ENCODE data around the gene FLYWCH2. TPM values are rescaled to one million over a fixed set of nuclear protein-coding genes. Genes with fewer than 3 reads are reported as not detected.

FLYWCH2 gene
- total RNA-seq, 1 donor from 2014 or later = 36.5 TPM

DNA sequence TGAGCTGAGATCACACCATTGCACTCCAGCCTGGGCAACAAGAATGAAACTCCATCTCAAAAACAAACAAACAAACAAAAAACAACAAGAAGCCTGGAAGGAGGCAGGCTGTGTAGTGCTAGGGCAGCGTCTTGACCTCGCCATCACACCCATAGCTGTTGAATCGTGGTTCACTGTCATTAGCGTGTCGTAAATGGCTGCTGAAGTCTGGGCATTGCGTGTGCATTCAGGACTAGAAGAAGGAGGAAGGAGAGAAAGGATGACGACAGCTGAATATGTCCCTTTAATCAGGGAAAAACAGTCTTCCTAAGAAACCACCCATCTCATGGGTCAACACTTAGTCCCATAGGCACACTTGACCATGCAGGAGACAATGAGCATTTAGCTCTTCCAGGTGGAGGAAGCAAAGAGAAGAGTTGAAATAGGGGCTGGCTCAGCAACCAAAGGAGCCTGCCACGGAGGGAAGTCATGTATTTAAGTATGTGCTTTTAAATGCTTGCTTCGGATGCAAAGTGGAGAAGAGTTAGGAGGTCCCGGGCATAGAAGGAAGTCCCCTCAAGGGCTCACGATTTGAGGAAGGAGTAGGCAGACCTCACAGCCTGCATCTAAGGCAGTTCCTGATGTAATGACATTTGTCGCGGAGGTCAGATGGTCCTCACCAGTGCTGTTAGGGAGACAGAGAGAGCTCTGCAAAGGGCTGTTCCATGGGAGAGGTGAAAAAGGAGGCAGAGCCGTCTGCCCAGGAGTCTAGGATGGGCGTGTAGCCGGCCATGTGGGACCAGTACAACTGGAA lies 33.9 kb upstream of the FLYWCH2 start:
- FAIRE-seq = no peak
- TF ChIP-seq, protein P1, sequence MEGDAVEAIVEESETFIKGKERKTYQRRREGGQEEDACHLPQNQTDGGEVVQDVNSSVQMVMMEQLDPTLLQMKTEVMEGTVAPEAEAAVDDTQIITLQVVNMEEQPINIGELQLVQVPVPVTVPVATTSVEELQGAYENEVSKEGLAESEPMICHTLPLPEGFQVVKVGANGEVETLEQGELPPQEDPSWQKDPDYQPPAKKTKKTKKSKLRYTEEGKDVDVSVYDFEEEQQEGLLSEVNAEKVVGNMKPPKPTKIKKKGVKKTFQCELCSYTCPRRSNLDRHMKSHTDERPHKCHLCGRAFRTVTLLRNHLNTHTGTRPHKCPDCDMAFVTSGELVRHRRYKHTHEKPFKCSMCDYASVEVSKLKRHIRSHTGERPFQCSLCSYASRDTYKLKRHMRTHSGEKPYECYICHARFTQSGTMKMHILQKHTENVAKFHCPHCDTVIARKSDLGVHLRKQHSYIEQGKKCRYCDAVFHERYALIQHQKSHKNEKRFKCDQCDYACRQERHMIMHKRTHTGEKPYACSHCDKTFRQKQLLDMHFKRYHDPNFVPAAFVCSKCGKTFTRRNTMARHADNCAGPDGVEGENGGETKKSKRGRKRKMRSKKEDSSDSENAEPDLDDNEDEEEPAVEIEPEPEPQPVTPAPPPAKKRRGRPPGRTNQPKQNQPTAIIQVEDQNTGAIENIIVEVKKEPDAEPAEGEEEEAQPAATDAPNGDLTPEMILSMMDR (IDR thresholded peaks at IDR 0.05; ENCODE audit: insufficient read depth, low read depth, low read length) = no peak
- no peak for TF ChIP-seq EZH2 (IDR thresholded peaks at IDR 0.05; ENCODE audit: insufficient read depth, low read length)

GRCh38 chr16:2852003-2852730 lies 30.8 kb upstream of the FLYWCH2 start:
- H3K4me1 ChIP-seq (ENCODE audit: insufficient read depth, low read length) = peaks cover 3% of the 10 kb centered on the region
- no peaks in the 10 kb centered on the region for H3K79me2 ChIP-seq (ENCODE audit: insufficient read depth, low read length)
- no peak overlapping the region for H3K4me3 ChIP-seq (ENCODE audit: insufficient read depth, low read depth, low read length)
- DNase-seq (ENCODE audit: low read depth) (no peak), FAIRE-seq (no peak)
- no peaks in the 10 kb centered on the region for H3K9me3 ChIP-seq (ENCODE audit: insufficient read depth, low read depth, low read length)
- H3K9me3 Mint-ChIP-seq (ENCODE audit: unreplicated experiment) = peaks cover 5% of the 10 kb centered on the region
- H3K4me1 Mint-ChIP-seq (ENCODE audit: low read depth, unreplicated experiment) = peaks cover 3% of the 10 kb centered on the region
- H3K27me3 ChIP-seq (ENCODE audit: insufficient read depth, low read length) = peaks cover 6% of the 10 kb centered on the region
- H3K27ac ChIP-seq (ENCODE audit: low read depth, low read length) = no peak overlapping the region
- no peak overlapping the region for H3K9ac ChIP-seq (ENCODE audit: low read length)
- no peak overlapping the region for H3K4me3 Mint-ChIP-seq (ENCODE audit: unreplicated experiment)
- H2AFZ ChIP-seq (ENCODE audit: low read depth, low read length) = no peak overlapping the region
- no peaks in the 10 kb centered on the region for H3K36me3 Mint-ChIP-seq (ENCODE audit: low read depth, unreplicated experiment)
- H3K4me2 ChIP-seq (ENCODE audit: low read length) = no peak overlapping the region
- H3K27ac Mint-ChIP-seq (ENCODE audit: unreplicated experiment) = no peak overlapping the region
- H3K36me3 ChIP-seq (ENCODE audit: insufficient read depth, low read length) = no peaks in the 10 kb centered on the region
- H3K27me3 Mint-ChIP-seq (ENCODE audit: low read depth, unreplicated experiment) = peaks cover 9% of the 10 kb centered on the region
- no peak for TF ChIP-seq EZH2 (IDR thresholded peaks at IDR 0.05; ENCODE audit: insufficient read depth, low read length)
- TF ChIP-seq, protein P1 (IDR thresholded peaks at IDR 0.05; ENCODE audit: insufficient read depth, low read depth, low read length) = no peak
- no peaks in the 10 kb centered on the region for H4K20me1 ChIP-seq (ENCODE audit: insufficient read depth, low read length)

More for the DNA sequence above, 33.9 kb upstream of the FLYWCH2 start:
- Mint-ChIP-seq H3K27ac (ENCODE audit: unreplicated experiment) (no peak overlapping the region), H3K4me1 (ENCODE audit: low read depth, unreplicated experiment) (peaks cover 11% of the 10 kb centered on the region), H3K9me3 (ENCODE audit: unreplicated experiment) (no peaks in the 10 kb centered on the region), H3K36me3 (ENCODE audit: low read depth, unreplicated experiment) (no peaks in the 10 kb centered on the region), H3K4me3 (ENCODE audit: unreplicated experiment) (no peak overlapping the region), H3K27me3 (ENCODE audit: low read depth, unreplicated experiment) (peaks cover 9% of the 10 kb centered on the region)
- Histone ChIP-seq H2AFZ (ENCODE audit: low read depth, low read length) (no peak overlapping the region), H3K4me1 (ENCODE audit: insufficient read depth, low read length) (peaks cover 12% of the 10 kb centered on the region), H3K27me3 (ENCODE audit: insufficient read depth, low read length) (peaks cover 6% of the 10 kb centered on the region), H3K4me2 (ENCODE audit: low read length) (no peak overlapping the region), H3K79me2 (ENCODE audit: insufficient read depth, low read length) (no peaks in the 10 kb centered on the region), H3K9me3 (ENCODE audit: insufficient read depth, low read depth, low read length) (no peaks in the 10 kb centered on the region), H4K20me1 (ENCODE audit: insufficient read depth, low read length) (no peaks in the 10 kb centered on the region), H3K27ac (ENCODE audit: low read depth, low read length) (no peak overlapping the region), H3K36me3 (ENCODE audit: insufficient read depth, low read length) (no peaks in the 10 kb centered on the region), H3K9ac (ENCODE audit: low read length) (no peak overlapping the region), H3K4me3 (ENCODE audit: insufficient read depth, low read depth, low read length) (no peak overlapping the region)
- no peak for DNase-seq (ENCODE audit: low read depth)
